Measurements from ENCODE around the gene DMKN. TPM values are rescaled to one million over a fixed set of nuclear protein-coding genes. Genes with fewer than 3 reads are reported as not detected.

Gene DMKN
- total and polyA plus RNA-seq, 9 of the 15 experiments (the other 6 are each of a cell fraction or from before 2014, with no cell fraction given), result 0.36 to 0.53 TPM; not detected in 7

GRCh38 chr19:35447606-35448469, 65.6 kb downstream of the DMKN start, which contains the start of gene FFAR2:
TSS of gene FFAR2 (plus strand) at chr19:35448257. CDS start at chr19:35449715, 1,458 bp downstream.
- Histone ChIP-seq H3K4me1 (replicated peaks in 1 of 2; ENCODE audit: control insufficient read depth in 2 of 2, insufficient read depth in 2 of 2, low read length in 2 of 2) (peaks cover 0 to 14% of the 10 kb centered on the region in 2 experiments; a peak in 2 of 5 replicates), H3K4me3 (no peak within 1 kb of the TSS), H3K79me2 (ENCODE audit: control insufficient read depth, insufficient read depth, low read length) (no peaks in the 10 kb centered on the region), H2AFZ (ENCODE audit: low read depth, low read length) (no peak within 1 kb of the TSS), H3K9me3 (replicated peaks; ENCODE audit: control insufficient read depth, insufficient read depth, low read depth, low read length) (no peaks in the 10 kb centered on the region), H3K27ac (ENCODE audit: extremely low read depth, low read depth, low read length) (no peak within 1 kb of the TSS), H3K4me2 (ENCODE audit: insufficient read depth, low read length) (no peak within 1 kb of the TSS), H3K9ac (ENCODE audit: insufficient read depth in 1 of 2, low read depth in 2 of 2, low read length in 2 of 2) (no peak within 1 kb of the TSS), H4K20me1 (replicated peaks; ENCODE audit: control insufficient read depth, insufficient read depth, low read length) (no peaks in the 10 kb centered on the region), H3K9me1 (ENCODE audit: control insufficient read depth, insufficient read depth, low read length) (no peaks in the 10 kb centered on the region), H3K36me3 (ENCODE audit: control insufficient read depth, insufficient read depth, low read length) (no peaks in the 10 kb centered on the region), H3K27me3 (ENCODE audit: control insufficient read depth in 2 of 2, insufficient read depth in 2 of 2, low read length in 2 of 2) (peaks cover 43 to 67% of the 10 kb centered on the region in 2 experiments)
- no peak for TF ChIP-seq ZNF785 (CRISPR knock-in tag; IDR thresholded peaks at IDR 0.05)
- TF ChIP-seq USF2 (CRISPR knock-in tag; IDR thresholded peaks at IDR 0.05), result peak; percentile 38; the same call in 1 of the 2 replicates
- no peak for TF ChIP-seq KAT8 (IDR thresholded peaks at IDR 0.05; ENCODE audit: low read depth)
- no peak for TF ChIP-seq POU5F1 (IDR thresholded peaks at IDR 0.05; ENCODE audit: borderline replicate concordance, low read depth, low read length, partially characterized antibody)
- peak; percentile 42; the same call in 1 of the 2 replicates for TF ChIP-seq PKNOX1 (IDR thresholded peaks at IDR 0.05)
- peak; percentile 93 for TF ChIP-seq ZNF512 (tag; IDR thresholded peaks at IDR 0.05)
- TF ChIP-seq, protein P1, sequence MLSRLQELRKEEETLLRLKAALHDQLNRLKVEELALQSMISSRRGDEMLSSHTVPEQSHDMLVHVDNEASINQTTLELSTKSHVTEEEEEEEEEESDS (CRISPR knock-in tag; IDR thresholded peaks at IDR 0.05), result no peak
- no peak for TF ChIP-seq ZNF121 (CRISPR knock-in tag; conservative IDR thresholded peaks at IDR 0.05)
- peak; percentile 39; the same call in 1 of the 2 replicates for TF ChIP-seq RAD51 (IDR thresholded peaks at IDR 0.05; ENCODE audit: borderline replicate concordance, low read depth)
- FAIRE-seq (no peak), DNase-seq (ENCODE audit: extremely low read depth in 1 of 4, low spot score in 3 of 4) (no peak), ATAC-seq (no peak)
- in situ Hi-C loops (cut with MboI) (no loop called here), intact Hi-C loops (cut with micrococcal nuclease) (no loop called here)
- ChIA-PET CTCF (ENCODE audit: low intra/inter-chr PET ratio) (no interaction called here), POLR2A (interaction anchor here (0.6 to 0.7 kb wide), 2 partner anchors 16 to 1417 kb away, joined by 3 to 4 read pairs; no protein-coding TSS in a partner anchor)
- BruUV-seq (replicated peaks), result no TSS peak
- WGBS (ENCODE audit: insufficient coverage, low coverage, missing lambda C conversion rate), result 14% methylated on average over 12 of the region's 12 CpGs
